HUES64 (cell line): ENCODE results near the gene GPR146.

ENCODE experiments used
- H3K27ac ChIP-seq: 2 replicates; pipeline ENCODE4 v1.7.0; 2013; ENCODE audit warnings: low read depth, low read length, inconsistent platforms
- H3K27me3 ChIP-seq: 2 replicates; pipeline ENCODE4 v1.6.1; 2013; ENCODE audit warnings: mild to moderate bottlenecking, low read length; ENCODE audit not compliant: insufficient read depth
- H3K36me3 ChIP-seq: 2 replicates; pipeline ENCODE4 v1.6.1; 2013; ENCODE audit warnings: mild to moderate bottlenecking, low read length; ENCODE audit not compliant: insufficient read depth
- H3K4me1 ChIP-seq: 2 replicates; pipeline ENCODE4 v1.6.1; 2013; ENCODE audit warnings: mild to moderate bottlenecking, low read length, moderate library complexity; ENCODE audit not compliant: insufficient read depth
- H3K4me3 ChIP-seq: 2 replicates; pipeline ENCODE4 v1.5.1; 2013; ENCODE audit warnings: mild to moderate bottlenecking, low read length, moderate library complexity
- H3K9ac ChIP-seq: 2 replicates; pipeline ENCODE4 v1.6.1; 2013; ENCODE audit warnings: mild to moderate bottlenecking, low read depth, low read length
- H3K9me3 ChIP-seq: 2 replicates; pipeline ENCODE4 v1.6.1; 2013; ENCODE audit warnings: low read depth, low read length; ENCODE audit not compliant: insufficient read depth
- WGBS: fragments of 150-250, 120-280 bp; methylation state at CpG from one replicate; pipeline ENCODE4 v1.1.7; 2013; ENCODE audit warnings: missing lambda C conversion rate; 5-methylcytosine and 5-hydroxymethylcytosine counted together

The GPR146 gene

DNA sequence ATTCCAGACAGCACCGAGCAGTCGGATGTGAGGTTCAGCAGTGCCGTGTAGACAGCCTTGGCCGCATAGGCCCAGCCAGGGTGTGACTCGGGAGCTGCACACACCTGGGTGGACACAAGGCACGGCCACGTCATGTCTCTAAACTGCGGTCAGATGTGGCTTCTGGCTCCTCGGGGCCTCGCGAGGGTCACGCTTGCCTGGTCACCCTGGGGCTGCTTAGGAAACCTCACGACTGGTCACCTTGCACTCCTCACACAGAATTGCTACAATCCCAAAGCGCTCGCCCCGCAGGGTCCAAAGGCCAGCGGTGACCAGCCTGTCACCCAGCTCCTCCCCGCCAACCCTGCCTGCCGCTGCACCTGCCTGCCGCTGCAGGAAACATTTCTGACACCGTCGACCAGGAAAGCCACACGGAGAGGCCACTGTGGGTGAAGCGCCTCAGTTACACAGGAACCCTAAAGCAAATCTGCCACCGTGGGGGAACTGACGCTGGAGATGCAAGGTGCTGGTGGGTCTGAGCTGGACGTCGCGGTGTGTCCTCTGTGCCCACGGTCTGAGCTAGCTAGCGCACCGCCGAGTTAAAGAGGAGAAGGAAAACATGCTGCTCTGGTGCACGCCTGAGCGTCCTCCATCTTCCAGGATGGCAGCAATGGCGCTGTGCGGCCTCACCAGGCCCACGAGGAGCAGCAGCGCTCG is 48.6 kb downstream of the GPR146 start:
- no peak overlapping the region for H3K4me3 ChIP-seq
- peaks cover 9% of the 10 kb centered on the region; the same call in 1 of the 2 replicates for H3K4me1 ChIP-seq
- no peaks in the 10 kb centered on the region for H3K9me3 ChIP-seq
- WGBS, result 95% methylated on average over 40 of the region's 40 CpGs
- no peak overlapping the region for H3K9ac ChIP-seq
- no peaks in the 10 kb centered on the region for H3K27me3 ChIP-seq
- H3K27ac ChIP-seq, result no peak overlapping the region
- H3K36me3 ChIP-seq, result no peaks in the 10 kb centered on the region

DNA sequence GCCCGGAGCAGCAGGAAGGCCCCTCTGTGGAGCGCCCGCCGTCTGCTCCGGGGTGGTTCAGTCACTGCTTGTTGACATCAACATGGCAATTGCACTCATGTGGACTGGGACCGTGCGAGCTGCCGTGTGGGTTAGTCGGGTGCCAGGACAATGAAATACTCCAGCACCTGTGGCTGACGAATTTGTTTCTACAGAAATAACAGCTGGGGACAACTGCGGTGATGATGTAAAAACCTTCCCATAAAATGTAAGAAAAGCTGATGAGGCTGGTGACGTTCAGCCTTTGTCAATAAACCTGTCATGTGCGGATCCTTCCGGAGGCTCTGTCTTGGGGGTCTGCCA is 49.1 kb downstream of the GPR146 start:
- Histone ChIP-seq H3K27me3 (no peaks in the 10 kb centered on the region), H3K36me3 (no peaks in the 10 kb centered on the region), H3K4me3 (no peak overlapping the region), H3K27ac (no peak overlapping the region), H3K4me1 (peaks cover 4% of the 10 kb centered on the region; the same call in 1 of the 2 replicates), H3K9me3 (no peaks in the 10 kb centered on the region), H3K9ac (no peak overlapping the region)
- 97% methylated on average over 14 of the region's 14 CpGs for WGBS

DNA sequence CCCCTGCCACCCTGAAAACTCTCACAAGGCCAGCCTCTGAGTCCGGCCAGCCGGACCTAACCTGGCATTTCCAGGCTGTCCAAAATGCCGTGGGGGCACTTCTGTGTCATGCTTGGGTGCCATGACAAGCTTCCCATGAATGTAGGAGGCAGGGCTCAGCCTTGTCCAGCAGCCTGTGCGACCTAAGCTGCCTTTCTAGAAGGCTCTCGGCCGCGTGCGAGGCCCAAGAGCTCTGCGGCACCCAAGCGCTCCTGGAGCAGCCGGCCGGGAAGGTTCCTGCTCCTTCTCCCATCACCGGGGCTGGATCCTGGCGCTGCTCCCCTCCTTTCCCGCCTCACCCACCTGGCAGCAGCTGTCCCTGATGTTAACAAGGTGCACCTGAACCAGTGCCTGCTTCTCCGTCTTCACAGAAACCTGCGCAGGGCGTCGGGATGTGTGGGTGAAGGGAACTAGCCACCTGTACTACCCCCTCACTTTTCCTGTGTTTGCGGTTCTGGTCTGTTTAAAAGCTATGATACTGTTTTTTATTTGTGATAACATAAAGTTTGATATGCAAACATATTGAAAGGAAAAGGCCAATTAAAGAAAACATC is 49.7 kb downstream of the GPR146 start:
- Histone ChIP-seq H3K9ac (no peak overlapping the region), H3K27me3 (no peaks in the 10 kb centered on the region), H3K27ac (no peak overlapping the region), H3K9me3 (no peaks in the 10 kb centered on the region), H3K4me1 (no peaks in the 10 kb centered on the region; the same call in 1 of the 2 replicates), H3K4me3 (no peak overlapping the region), H3K36me3 (no peaks in the 10 kb centered on the region)
- WGBS, result 94% methylated on average over 19 of the region's 20 CpGs

DNA sequence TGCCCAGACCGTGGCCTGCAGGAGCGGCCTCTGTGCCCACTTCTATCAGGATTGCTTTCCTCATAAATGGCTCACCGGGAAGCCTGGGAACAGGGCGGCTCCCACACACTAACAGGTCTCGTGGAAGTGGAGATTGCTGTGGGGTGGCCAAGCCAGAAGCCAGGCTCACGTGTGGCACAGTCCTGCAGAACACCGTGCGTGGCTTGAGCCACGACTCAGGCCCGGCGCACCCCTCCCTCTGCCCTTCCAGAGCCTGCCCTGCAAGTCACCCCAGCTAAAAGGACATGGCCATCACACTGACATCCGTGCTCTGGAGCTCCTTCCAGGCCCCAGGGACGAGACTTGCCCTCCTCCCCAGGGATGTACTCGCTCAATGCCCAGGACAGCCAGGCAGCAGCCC is 50.5 kb downstream of the GPR146 start:
- Histone ChIP-seq H3K27ac (no peak overlapping the region), H3K27me3 (no peaks in the 10 kb centered on the region), H3K4me3 (no peak overlapping the region), H3K4me1 (no peaks in the 10 kb centered on the region), H3K9me3 (no peaks in the 10 kb centered on the region), H3K36me3 (no peaks in the 10 kb centered on the region), H3K9ac (no peak overlapping the region; the same call in 1 of the 2 replicates)
- WGBS, result 93% methylated on average over 14 of the region's 14 CpGs

DNA sequence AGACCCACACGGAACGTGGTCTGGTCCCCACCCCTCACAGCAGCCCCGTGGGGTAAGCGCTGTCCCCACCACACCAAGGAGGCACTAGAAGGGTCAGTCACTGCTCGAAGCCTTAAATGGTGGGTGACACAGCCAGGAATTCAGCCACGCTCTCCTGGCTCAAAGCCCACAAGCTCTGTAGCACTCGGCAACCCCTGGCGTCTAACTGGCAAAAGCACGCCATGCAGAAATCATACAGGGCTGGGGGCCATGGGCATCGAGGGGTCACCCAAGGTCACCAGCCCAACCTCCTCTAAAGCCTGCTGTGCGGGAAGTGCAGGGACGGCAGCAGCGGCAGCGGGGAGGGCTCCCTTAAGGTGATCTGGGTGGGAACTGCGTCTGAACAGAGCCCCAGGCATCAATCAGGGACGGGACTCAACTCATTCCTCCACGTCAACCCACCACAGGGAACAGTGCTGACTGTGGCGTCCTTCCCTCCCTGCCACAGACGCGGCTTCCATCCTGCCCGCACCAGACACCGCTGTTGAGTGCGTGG is 51.3 kb downstream of the GPR146 start:
- no peaks in the 10 kb centered on the region for H3K36me3 ChIP-seq
- peak overlapping the region; percentile 36; the same call in 1 of the 2 replicates for H3K9ac ChIP-seq
- H3K4me1 ChIP-seq, result no peaks in the 10 kb centered on the region
- H3K4me3 ChIP-seq, result no peak overlapping the region
- no peaks in the 10 kb centered on the region for H3K9me3 ChIP-seq
- 90% methylated on average over 23 of the region's 23 CpGs for WGBS
- H3K27me3 ChIP-seq, result no peaks in the 10 kb centered on the region
- no peak overlapping the region for H3K27ac ChIP-seq

DNA sequence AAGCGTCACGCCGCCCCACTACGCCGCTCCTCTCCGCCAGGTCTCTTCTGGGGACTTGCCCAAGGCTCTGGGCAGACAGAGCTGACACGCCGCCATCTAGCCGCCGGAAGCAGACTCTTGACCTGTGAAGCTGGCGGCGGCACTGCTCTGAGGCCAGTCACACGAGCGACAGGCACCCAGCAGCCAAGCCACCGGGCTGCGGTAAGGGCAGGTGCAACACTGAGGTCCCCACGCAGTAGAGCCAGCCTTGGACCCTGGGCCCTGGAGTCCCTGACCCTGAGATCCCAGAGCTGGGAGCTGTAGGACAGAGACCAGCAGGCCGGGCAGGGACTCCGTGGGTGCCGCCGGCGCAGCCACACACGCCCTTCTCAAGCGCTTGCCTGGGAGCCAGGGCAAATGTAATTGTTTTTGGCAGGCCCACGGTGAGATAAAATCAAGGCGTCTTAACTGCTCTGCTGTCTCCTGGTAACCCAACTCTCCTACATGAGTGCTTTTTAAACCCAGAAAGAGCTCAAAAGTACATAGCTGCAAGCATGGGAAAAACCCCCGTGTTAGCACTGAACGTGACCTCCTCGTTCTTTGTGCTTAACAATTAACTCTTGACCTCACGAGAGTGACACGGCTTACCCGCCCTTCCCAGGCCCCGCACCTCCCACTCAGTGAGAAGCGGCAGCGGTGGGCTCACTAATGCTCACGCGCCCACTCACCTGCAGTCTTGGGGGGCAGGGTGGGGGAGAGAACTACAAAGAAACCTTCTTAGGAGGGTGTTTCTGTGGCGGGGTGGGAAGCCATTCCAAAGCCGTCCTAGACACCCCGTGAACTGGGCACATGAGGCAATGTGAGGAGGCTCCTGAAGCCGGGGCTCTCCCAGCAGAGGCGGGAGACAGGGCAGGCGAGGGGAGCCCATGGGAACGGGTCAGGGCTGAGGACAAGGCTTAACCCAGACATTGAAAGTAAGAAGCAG is 52.1 kb downstream of the GPR146 start:
- 92% methylated on average over 44 of the region's 44 CpGs for WGBS
- Histone ChIP-seq H3K4me1 (no peaks in the 10 kb centered on the region), H3K4me3 (no peak overlapping the region), H3K9ac (peak overlapping the region; percentile 36; the same call in 1 of the 2 replicates), H3K36me3 (no peaks in the 10 kb centered on the region), H3K27me3 (no peaks in the 10 kb centered on the region), H3K27ac (no peak overlapping the region), H3K9me3 (no peaks in the 10 kb centered on the region)

DNA sequence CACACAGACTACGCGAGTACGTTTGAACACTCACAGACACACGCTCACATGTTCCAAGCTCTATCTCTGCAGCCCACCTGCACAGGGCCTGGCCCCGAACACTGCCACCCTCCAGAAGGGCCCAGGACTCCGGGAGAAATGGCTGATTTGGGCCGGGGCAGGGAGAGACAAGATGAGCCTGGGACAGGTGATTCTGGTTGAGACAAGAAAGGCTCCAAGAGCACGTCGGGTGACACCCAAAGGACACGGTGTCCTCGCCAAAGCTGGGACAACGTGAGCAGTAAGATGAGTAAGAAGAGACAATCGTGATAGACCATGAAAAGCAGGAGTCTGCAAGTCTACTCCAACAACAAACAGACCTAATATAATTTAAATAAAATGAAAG is 52.8 kb downstream of the GPR146 start:
- Histone ChIP-seq H3K9ac (no peak overlapping the region), H3K36me3 (no peaks in the 10 kb centered on the region), H3K27me3 (no peaks in the 10 kb centered on the region), H3K27ac (no peak overlapping the region), H3K4me1 (no peaks in the 10 kb centered on the region), H3K9me3 (no peaks in the 10 kb centered on the region), H3K4me3 (no peak overlapping the region)
- 93% methylated on average over 12 of the region's 13 CpGs for WGBS

DNA sequence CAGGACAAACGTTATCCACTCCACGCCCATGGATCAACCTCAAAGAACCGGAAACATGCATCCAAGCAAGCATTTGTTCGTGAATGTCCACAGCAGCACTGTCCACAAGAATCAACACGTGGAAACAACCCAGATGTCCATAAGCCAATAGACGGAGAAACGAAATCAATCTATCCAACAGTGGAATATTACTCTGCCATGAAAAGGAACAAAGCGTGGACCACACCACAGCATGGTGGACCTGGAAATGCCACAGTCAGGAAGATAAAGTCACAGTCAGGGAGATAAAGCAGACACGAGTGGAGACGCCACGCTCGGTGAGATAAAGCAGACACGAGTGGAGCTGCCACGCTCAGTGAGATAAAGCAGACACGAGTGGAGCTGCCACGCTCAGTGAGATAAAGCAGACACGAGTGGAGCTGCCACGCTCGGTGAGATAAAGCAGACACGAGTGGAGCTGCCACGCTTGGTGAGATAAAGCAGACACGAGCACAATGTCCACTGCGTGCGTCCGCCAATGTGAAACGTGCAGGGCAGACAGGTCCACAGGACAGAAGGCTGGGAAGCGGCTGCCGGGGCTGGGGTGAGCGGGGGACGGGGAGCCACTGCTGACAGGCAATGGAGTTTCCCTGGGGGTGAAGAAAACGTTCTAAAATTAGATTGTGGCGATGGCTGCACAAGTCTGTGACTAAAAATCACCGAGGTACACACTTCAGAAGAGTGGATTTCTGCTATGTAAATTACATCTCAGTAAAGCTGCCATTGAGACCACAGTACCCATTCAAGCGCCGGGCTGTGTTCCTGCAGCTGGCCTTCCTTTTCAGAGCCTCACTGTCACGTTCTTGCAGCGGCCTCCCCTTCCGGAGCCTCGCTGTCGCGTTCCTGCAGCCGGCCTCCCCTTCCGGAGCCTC is 54.2 kb downstream of the GPR146 start:
- no peak overlapping the region for H3K9ac ChIP-seq
- no peaks in the 10 kb centered on the region for H3K4me1 ChIP-seq
- H3K4me3 ChIP-seq, result no peak overlapping the region
- no peaks in the 10 kb centered on the region for H3K9me3 ChIP-seq
- H3K36me3 ChIP-seq, result no peaks in the 10 kb centered on the region
- H3K27ac ChIP-seq, result no peak overlapping the region
- 95% methylated on average over 43 of the region's 43 CpGs for WGBS
- no peaks in the 10 kb centered on the region for H3K27me3 ChIP-seq

DNA sequence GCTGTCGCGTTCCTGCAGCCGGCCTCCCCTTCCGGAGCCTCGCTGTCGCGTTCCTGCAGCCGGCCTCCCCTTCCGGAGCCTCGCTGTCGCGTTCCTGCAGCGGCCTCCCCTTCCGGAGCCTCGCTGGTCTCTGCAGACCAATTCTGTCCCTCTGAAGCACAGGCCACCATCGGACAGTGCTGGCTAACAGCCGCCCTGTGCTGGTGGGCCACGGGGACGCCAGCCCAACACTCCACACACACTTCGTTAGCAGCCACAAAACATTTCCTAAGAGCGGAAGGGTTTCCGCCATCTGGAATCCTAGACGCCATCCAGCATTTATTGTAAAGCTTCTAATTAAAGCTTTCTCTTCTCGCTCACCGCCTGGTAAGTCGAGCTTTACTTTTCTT is 54.8 kb downstream of the GPR146 start:
- 97% methylated on average over 26 of the region's 26 CpGs for WGBS
- Histone ChIP-seq H3K4me1 (no peaks in the 10 kb centered on the region), H3K4me3 (no peak overlapping the region)

DNA sequence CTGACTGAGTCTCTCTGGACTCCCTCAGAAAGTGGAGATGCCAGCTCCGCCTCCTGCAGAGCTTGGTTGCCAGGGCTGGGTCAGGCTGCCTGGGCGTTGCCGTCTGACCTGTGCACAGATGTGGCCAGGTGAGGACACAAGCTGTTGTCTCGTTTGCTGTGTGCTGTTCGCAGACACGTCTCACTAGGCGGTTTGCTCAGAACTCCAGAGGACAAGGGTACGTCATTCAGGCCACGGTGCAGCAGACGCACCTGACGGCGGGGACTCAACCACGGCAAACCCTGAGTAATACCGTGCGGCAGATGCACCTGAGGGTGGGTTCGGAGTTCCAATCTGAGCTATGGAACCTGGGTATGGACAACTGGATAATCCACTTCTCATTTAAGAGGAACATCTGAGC is 55.3 kb downstream of the GPR146 start:
- 96% methylated on average over 16 of the region's 16 CpGs for WGBS
- H3K36me3 ChIP-seq, result no peaks in the 10 kb centered on the region
- H3K9ac ChIP-seq, result no peak overlapping the region
- no peaks in the 10 kb centered on the region for H3K9me3 ChIP-seq
- H3K27me3 ChIP-seq, result no peaks in the 10 kb centered on the region
- no peak overlapping the region for H3K4me3 ChIP-seq
- H3K4me1 ChIP-seq, result no peaks in the 10 kb centered on the region
- no peak overlapping the region for H3K27ac ChIP-seq

More for the DNA sequence above, 54.8 kb downstream of the GPR146 start:
- Histone ChIP-seq H3K9me3 (no peaks in the 10 kb centered on the region), H3K27me3 (no peaks in the 10 kb centered on the region), H3K36me3 (no peaks in the 10 kb centered on the region), H3K27ac (no peak overlapping the region), H3K9ac (no peak overlapping the region)
